K562 (cell line): ENCODE data around the gene DIO3. TPM values are rescaled to one million over a fixed set of nuclear protein-coding genes. Genes with fewer than 3 reads are reported as not detected.

Experiments
- ATAC-seq: fragments of 200-7000 bp; cut with Tn5 transposase; 3 replicates; pipeline ENCODE4 v1.9.1; 2020; ENCODE audit warnings: moderate library complexity
- BruUV-seq: library from RNA; stranded (reverse); fragments of 400-500 nt; replicated peaks from 2 replicates; lab custom pipeline; 2021; lab: Mats Ljungman, UMichigan
- CTCF ChIA-PET: fragments of 300-600 bp; formaldehyde crosslinking; extraction: SDS; loops from one replicate; lab custom pipeline; 2021; ENCODE audit warnings: low intra/inter-chr PET ratio; lab: Yijun Ruan, JAX
- POLR2A ChIA-PET: fragments of 300-600, 350-650 bp; sonication (Branson Sonifier 250); formaldehyde crosslinking; extraction: SDS; loops from one replicate; lab custom pipeline; 2021; ENCODE audit warnings: antibody characterized with exemption, inconsistent platforms; lab: Yijun Ruan, JAX
- DNase-seq, 4 experiments: peaks; one replicate each; pipeline versions ENCODE4 v3.0.0 to v3.0.0-alpha.2; 2011 to 2018; ENCODE audit warnings: low spot score in 3 of 4, mixed read lengths in 3 of 4; ENCODE audit errors: extremely low read depth in 1 of 4
- FAIRE-seq: peaks from 2 replicates; lab custom pipeline; 2011; peaks lifted over from hg19 to GRCh38; lab: Jason Lieb, UNC
- H2AFZ ChIP-seq: 2 replicates; pipeline ENCODE4 v1.6.0; 2011; ENCODE audit warnings: low read depth, low read length, control low read depth, inconsistent platforms
- H3K27ac ChIP-seq: fragments of 200-600 bp; 3 replicates; pipeline ENCODE4 v1.8.0; 2011; ENCODE audit warnings: low read depth, mild to moderate bottlenecking, control low read depth, inconsistent platforms, low read length, moderate library complexity, mixed read lengths; ENCODE audit errors: extremely low read depth
- H3K27me3 ChIP-seq, 2 experiments: fragments of 300-600 bp in 1 of 2; 2 replicates in 1 of 2; 3 replicates in 1 of 2; pipeline versions ENCODE4 v1.6.0 to v1.8.0; 2011; ENCODE audit warnings: inconsistent platforms in 2 of 2, low read length in 2 of 2, mild to moderate bottlenecking in 1 of 2, mixed read lengths in 1 of 2, moderate library complexity in 1 of 2; ENCODE audit not compliant: control insufficient read depth in 2 of 2, insufficient read depth in 2 of 2
- H3K36me3 ChIP-seq: fragments of 300-600 bp; 3 replicates; pipeline ENCODE4 v1.8.0; 2011; ENCODE audit warnings: mild to moderate bottlenecking, low read length, inconsistent platforms; ENCODE audit not compliant: control insufficient read depth, insufficient read depth
- H3K4me1 ChIP-seq, 2 experiments: fragments of 200-600 bp in 1 of 2; replicated peaks in 1 of 2; 2 replicates in 1 of 2; 3 replicates in 1 of 2; pipeline versions ENCODE4 v1.5.1 to v1.8.0; 2011; ENCODE audit warnings: inconsistent platforms in 2 of 2, low read length in 2 of 2, mild to moderate bottlenecking in 1 of 2, mixed read lengths in 1 of 2, moderate library complexity in 1 of 2; ENCODE audit not compliant: control insufficient read depth in 2 of 2, insufficient read depth in 2 of 2
- H3K4me2 ChIP-seq: 2 replicates; pipeline ENCODE4 v1.6.1; 2011; ENCODE audit warnings: low read length, control low read depth, inconsistent platforms, mixed read lengths; ENCODE audit not compliant: insufficient read depth
- H3K4me3 ChIP-seq: fragments of 200-600 bp; sonication (generic), shearing (Covaris generic); 2 replicates; pipeline ENCODE4 v1.5.1; 2016; ENCODE audit warnings: control low read depth, inconsistent platforms
- H3K79me2 ChIP-seq: fragments of 200-600 bp; 3 replicates; pipeline ENCODE4 v1.8.0; 2011; ENCODE audit warnings: low read length, inconsistent platforms; ENCODE audit not compliant: control insufficient read depth, insufficient read depth
- H3K9ac ChIP-seq, 2 experiments: 2 replicates each; pipeline versions ENCODE4 v1.6.0 to v1.6.1; 2011; ENCODE audit warnings: low read depth in 2 of 2, low read length in 2 of 2, control low read depth in 1 of 2, inconsistent platforms in 1 of 2, mild to moderate bottlenecking in 1 of 2, mixed read lengths in 1 of 2; ENCODE audit not compliant: insufficient read depth in 1 of 2
- H3K9me1 ChIP-seq: one replicate; pipeline ENCODE4 v1.6.0; 2011; ENCODE audit warnings: inconsistent platforms, mild to moderate bottlenecking, low read length, moderate library complexity; ENCODE audit not compliant: control insufficient read depth, insufficient read depth
- H3K9me3 ChIP-seq: replicated peaks from 2 replicates; pipeline ENCODE4 v1.5.1; 2011; ENCODE audit warnings: low read depth, low read length, inconsistent platforms; ENCODE audit not compliant: control insufficient read depth, insufficient read depth
- H4K20me1 ChIP-seq: replicated peaks from 2 replicates; pipeline ENCODE4 v1.6.1; 2011; ENCODE audit warnings: low read length, inconsistent platforms, mixed read lengths; ENCODE audit not compliant: control insufficient read depth, insufficient read depth
- PURB ChIP-seq: sonication (generic); formaldehyde crosslinking; IDR thresholded peaks from 2 replicates; pipeline ENCODE4 v1.9.0; 2021; ENCODE audit warnings: low read depth, mild to moderate bottlenecking, missing genetic modification reagents
- WGBS: fragments of 100-300 bp; shearing (Covaris generic); methylation state at CpG from one replicate; pipeline ENCODE4 v1.1.6; 2016; ENCODE audit warnings: low coverage, mixed read lengths; ENCODE audit not compliant: insufficient coverage; ENCODE audit errors: missing lambda C conversion rate; 5-methylcytosine and 5-hydroxymethylcytosine counted together
- in situ Hi-C: fragments of 300-500 bp; cut with MboI; formaldehyde crosslinking; loops from 4 replicates; pipeline ENCODE4 v1.15.0; 2018; ENCODE audit warnings: inconsistent platforms, mixed read lengths
- intact Hi-C: fragments of 100-400 bp; cut with micrococcal nuclease; formaldehyde crosslinking; loops from 2 replicates; pipeline ENCODE4 v1.14.2; 2022
- microRNA counts: library from miRNA; unstranded; fragments of <30 nt; microRNA quantifications from one replicate; lab custom pipeline; 2016
- polyA plus RNA-seq, 8 experiments: library from polyadenylated mRNA; depleted of rRNA in 4 of 8; stranded (reverse) in 5 of 8; unstranded in 3 of 8; fragments of >200 nt; fragmentation: Nextera tagmentation in 2 of 8; fragmentation: Illumina TruSeq in 1 of 8; extraction: Ambion mirVana in 2 of 8; extraction: Trizol in 1 of 8; gene quantifications; 2 replicates each; pipeline versions ENCODE4 v1.2.1 to v1.2.3, GENCODE V29; 2011 to 2014; ENCODE audit warnings: inconsistent platforms in 1 of 8, missing spikeins in 1 of 8
- total RNA-seq, 7 experiments: library from RNA; depleted of rRNA in 6 of 7; stranded (reverse); fragments of >200 nt in 6 of 7; fragmentation: Illumina TruSeq in 2 of 7; extraction: Trizol in 2 of 7; gene quantifications; 2 replicates each; pipeline versions ENCODE4 v1.2.1 to v1.2.3, GENCODE V29; 2011 to 2021; ENCODE audit warnings: low replicate concordance in 1 of 7
- TF ChIP-seq, protein P1 (sequence below): sonication (generic); formaldehyde crosslinking; IDR thresholded peaks from 2 replicates; pipeline ENCODE4 v1.8.0; 2022; ENCODE audit warnings: mild to moderate bottlenecking, missing genetic modification reagents

The DIO3 gene
- total and polyA plus RNA-seq, 9 of the 15 experiments (the other 6 are each of a cell fraction or from before 2014, with no cell fraction given) = not detected

GRCh38 chr14:101605836-101606235 lies 44.5 kb downstream of the DIO3 start:
- Histone ChIP-seq H2AFZ (no peak overlapping the region), H3K4me1 (peaks cover 0 to 3% of the 10 kb centered on the region in 2 experiments; a peak in 1 of 5 replicates), H3K36me3 (no peaks in the 10 kb centered on the region), H3K4me2 (no peak overlapping the region), H3K27me3 (no peaks in the 10 kb centered on the region; a peak in 1 of 5 replicates), H4K20me1 (no peaks in the 10 kb centered on the region), H3K9ac (no peak overlapping the region), H3K27ac (no peak overlapping the region), H3K4me3 (no peak overlapping the region), H3K9me3 (no peaks in the 10 kb centered on the region), H3K79me2 (no peaks in the 10 kb centered on the region), H3K9me1 (no peaks in the 10 kb centered on the region)
- ChIA-PET POLR2A (no interaction called here), CTCF (no interaction called here)
- DNase-seq (no peak), FAIRE-seq (no peak), ATAC-seq (no peak)
- TF ChIP-seq, protein P1, sequence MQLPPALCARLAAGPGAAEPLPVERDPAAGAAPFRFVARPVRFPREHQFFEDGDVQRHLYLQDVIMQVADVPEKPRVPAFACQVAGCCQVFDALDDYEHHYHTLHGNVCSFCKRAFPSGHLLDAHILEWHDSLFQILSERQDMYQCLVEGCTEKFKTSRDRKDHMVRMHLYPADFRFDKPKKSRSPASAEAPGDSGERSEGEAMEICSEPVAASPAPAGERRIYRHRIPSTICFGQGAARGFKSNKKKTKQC (CRISPR knock-in tag) = no peak
- no peak for TF ChIP-seq PURB (CRISPR knock-in tag)
- in situ Hi-C loops (no loop called here), intact Hi-C loops (no loop called here)
- 33% methylated on average over 4 of the region's 4 CpGs for WGBS
- no TSS peak for BruUV-seq

MicroRNA genes within 50 kb of the gene (microRNA counts, 767-probe panel; counts per million panel counts)
- not detected for microRNA hsa-miR-1247-5p (lab: Ali Mortazavi, UCI)

Other genes with a start within 250 kb of the DIO3 start
- 263 and 295 TPM in 2 replicates for gene PPP2R5C, start 200.2 kb downstream of the DIO3 start, total RNA-seq (2014; rRNA removed)
- 395 and 448 TPM in 2 replicates for gene PPP2R5C, start 200.2 kb downstream of the DIO3 start, total RNA-seq (2014; rRNA removed; fragmentation: Illumina TruSeq; extraction: Trizol)
- gene PPP2R5C, start 200.2 kb downstream of the DIO3 start, total RNA-seq (2015; rRNA removed; fragmentation: Illumina TruSeq; extraction: Trizol) = 284 and 309 TPM in 2 replicates
- gene PPP2R5C, start 200.2 kb downstream of the DIO3 start, total RNA-seq (2021) = 395 and 398 TPM in 2 replicates
- 266 and 328 TPM in 2 replicates for gene PPP2R5C, start 200.2 kb downstream of the DIO3 start, polyA plus RNA-seq (2011; rRNA removed)
- 383 and 443 TPM in 2 replicates for gene PPP2R5C, start 200.2 kb downstream of the DIO3 start, polyA plus RNA-seq (2014; fragmentation: Illumina TruSeq; extraction: Trizol)
- gene PPP2R5C, start 200.2 kb downstream of the DIO3 start, polyA plus RNA-seq (2014; fragmentation: Nextera tagmentation; extraction: Ambion mirVana) = 100 to 1,000 TPM; 517 to 617 TPM
- 284 and 315 TPM in 2 replicates for gene PPP2R5C, start 200.2 kb downstream of the DIO3 start, polyA plus RNA-seq (2014; rRNA removed)